Activated CD8-positive, alpha-beta memory T cell treated with anti-CD3 and anti-CD28 coated beads for 1 hour (primary cell): ENCODE measurements around the gene SLC7A5.
"Not testable (repeated sequence)": the region's sequence is repeated elsewhere in the genome, so short reads cannot be mapped to it uniquely, and the experiment has no call there.

Experiments used
- DNase-seq, 2 donors: peaks; one replicate each; pipeline ENCODE4 v3.0.0-alpha.2; 2020; ENCODE audit warnings: low read depth in 1 of 2; ENCODE audit errors: extremely low read depth in 1 of 2

Gene SLC7A5

DNA sequence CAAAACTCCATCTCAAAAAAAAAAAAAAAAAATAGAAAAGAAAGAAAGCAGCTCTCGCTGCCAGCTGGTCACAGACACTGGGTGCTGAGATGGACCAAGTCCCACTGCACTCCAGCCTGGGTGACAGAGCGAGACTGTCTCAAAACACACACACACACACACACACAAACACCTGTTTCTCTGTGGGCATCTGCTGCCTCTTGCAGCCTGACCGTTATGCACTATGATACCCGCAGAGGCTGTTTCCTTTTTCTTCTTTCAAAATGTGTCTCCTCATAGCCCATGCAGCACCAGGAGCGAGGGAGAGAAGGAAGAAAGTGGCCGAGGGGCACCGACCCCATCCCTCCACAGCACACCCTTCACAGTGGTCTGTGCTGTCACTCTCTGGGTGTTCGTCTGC, 66.6 kb downstream of the SLC7A5 start:
- DNase-seq = no peak

DNA sequence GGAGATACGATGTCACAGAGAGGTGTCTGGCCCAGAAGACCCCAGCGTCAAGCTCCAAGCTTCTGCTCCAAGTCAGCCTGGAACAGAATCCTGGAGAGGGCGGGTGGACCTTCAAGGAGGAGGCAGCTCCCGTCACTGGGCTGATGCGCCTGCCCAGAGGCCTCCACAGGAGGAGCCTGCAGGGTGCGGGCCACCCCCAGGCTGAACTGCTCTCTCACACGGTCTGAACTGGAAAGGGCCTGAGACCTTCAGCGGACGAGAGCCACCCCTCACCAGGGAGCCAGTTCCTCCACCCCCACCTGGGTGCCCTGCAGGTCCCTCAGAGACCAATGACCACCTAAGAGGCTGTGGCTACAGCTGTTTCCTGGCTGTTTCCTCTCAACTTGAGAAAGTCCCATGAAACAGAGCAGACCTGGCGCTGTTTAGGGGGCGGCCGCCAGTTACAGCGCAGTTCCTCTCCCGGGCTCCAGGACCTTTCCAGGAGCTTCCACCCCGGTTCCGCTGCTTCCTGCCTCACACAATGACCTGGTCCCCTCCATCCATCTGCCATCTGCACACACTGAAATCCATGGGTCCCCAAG, 67.5 kb downstream of the SLC7A5 start:
- DNase-seq = no peak

DNA sequence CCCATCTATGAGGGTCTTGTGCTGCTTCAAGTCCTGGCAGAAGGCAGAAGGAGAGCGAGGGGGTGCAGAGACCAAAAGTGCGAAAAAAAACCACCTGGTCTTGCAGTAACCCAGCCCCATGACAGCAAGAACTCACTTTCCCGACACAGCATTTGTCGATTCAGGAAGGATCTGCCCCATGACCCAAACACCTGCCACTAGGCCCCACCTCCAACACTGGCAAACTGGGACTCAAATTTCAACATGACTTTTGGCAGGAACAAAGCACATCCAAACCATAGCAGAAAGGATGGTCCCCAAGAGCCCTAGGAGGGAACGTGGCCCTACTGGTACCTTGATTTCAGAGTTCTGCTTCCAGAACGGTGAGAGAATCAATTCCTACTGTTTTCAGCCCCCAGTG, 68.8 kb downstream of the SLC7A5 start:
- no peak for DNase-seq

DNA sequence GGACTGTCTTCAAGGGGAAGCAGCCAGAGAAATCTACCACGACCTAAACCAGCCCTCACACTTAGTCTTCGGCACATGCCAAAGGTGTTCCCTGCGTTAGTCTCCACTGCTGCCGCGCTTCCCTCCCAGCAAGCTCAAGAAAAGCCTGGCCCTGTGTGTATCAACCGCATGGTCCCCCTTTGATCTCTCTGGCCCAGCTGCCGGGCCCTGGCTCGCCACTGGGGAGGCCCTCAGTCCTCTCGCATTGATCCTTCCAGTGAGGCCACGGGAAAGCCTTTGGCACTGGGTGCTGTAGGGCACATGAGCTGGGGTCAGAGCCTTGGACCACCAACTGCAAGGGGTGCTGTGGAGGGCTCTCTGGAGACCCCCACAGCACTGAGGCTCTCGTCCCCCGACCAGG, 74.0 kb downstream of the SLC7A5 start:
- DNase-seq = no peak

DNA sequence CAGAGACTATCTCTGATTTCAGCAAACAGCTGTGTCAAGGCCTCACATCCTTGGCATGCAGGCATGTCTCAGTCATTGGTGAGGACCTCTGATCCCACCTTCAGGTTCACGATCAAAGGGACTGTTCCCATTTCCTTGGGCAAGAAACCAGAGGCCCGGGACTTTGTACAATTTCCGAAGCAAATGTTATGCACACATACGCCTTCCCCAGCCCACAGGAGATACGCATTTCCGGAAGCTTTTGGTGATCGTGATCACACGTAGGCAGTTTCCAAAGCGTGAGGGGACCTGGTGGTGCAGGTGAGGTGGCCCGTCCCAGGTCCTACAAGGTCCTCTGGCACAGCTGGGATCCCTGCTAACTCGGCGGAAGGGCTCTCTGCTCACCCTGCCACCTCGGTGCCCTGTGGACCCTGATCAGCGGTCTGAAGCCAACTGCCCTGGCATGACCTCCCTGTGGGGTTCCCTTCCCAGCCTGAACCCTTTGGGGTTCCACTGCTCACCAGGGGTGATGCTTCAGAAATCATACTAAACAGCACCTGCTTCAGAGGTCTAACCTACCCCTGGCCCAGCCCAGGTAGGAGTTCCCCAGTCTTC, 74.7 kb downstream of the SLC7A5 start:
- DNase-seq = no peak

DNA sequence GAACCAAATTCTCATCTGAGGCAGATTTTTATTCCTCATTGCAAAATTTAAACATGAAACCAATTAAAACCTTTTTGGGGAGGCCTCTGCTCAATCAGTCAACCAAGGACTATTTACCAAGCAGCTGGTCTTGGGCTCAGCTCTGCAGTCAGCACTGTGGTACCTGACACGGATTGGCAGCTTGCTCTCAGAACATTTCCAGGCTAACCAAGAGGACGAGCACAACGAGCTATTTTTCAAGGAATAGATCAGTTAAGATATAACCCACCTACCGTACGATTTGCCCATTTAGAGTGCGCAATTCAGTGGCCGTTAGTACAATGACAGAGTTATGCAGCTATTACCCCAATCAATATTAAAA, 77.1 kb downstream of the SLC7A5 start:
- no peak for DNase-seq

DNA sequence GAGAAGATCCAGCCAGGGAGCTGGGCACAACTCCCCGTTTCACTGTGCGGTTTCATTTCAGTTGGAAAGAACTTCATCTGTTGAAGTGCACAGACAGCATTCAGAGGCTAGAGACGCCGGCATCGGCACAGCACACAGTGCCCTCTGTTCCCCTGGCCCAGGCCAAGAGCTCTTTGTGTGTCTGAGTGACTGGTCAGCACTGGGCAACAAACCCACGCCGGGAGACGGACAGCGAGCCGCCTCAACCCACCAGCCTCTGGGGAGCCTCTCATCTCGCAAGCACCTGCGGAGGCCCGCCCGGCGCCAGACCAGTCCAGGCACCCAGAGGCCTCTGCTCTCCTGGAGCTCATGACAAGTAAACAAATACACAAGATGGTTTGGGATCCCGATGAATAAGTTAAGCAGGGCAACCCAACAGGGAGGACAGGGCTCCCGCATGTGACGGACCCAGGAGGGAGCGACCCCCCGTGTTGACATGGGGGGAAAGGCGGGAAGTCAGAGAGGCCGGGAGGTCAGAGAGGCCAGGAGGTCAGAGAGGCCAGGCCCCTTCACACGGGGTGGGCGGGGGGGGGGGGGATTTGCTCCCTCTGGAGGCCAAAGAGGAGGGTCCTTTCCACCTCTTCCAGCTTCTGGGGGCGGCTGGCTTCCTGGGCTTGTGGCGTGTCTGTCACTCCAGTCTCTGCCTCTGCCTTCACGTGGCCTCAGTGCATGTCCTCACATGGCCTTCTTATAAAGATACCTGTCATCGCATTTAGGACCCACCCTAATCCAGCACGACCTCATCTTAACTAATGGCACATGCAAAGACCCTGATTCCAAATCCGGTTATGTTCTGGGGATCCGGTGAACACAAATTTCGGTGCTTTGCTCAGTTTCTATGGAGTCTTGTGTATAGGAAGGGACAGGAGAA, 77.8 kb downstream of the SLC7A5 start:
- no peak for DNase-seq

DNA sequence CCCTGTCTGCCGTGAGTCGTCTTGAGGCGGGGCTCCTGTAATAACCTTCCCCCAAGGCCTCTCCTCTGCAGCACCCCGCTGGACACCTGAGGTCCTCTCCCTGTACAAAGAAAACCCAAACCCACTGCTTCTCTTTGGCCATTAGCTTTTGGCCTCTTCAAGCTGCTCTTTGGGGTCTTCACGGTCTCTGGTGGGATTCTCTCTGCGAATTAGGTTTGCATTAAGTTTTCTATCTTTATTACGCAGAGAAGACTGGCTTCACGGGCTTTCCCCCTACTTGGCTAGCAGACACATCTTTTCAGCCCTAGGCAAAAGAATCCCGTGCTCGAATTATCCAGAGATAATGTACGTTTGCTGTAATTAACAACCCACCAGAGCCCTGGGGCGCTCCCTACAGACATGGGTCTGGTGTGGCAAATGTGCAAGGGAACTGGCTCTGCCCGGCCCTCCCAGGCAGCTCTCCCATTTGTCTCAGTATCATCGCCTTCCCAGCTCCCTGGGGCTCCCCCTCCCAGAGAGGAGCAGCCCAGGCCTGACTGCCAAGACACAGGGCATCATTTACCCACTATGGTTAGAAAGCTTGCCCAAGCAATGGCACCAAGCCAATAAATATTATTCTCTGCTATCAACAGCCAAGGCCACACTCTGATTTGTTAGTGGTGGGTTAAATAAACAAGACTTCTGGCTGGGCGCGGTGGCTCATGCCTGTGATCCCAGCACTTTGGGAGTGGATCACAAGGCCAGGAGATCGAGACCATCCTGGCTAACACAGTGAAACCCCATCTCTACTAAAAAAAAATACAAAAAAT, 78.8 kb downstream of the SLC7A5 start:
- DNase-seq = no peak

DNA sequence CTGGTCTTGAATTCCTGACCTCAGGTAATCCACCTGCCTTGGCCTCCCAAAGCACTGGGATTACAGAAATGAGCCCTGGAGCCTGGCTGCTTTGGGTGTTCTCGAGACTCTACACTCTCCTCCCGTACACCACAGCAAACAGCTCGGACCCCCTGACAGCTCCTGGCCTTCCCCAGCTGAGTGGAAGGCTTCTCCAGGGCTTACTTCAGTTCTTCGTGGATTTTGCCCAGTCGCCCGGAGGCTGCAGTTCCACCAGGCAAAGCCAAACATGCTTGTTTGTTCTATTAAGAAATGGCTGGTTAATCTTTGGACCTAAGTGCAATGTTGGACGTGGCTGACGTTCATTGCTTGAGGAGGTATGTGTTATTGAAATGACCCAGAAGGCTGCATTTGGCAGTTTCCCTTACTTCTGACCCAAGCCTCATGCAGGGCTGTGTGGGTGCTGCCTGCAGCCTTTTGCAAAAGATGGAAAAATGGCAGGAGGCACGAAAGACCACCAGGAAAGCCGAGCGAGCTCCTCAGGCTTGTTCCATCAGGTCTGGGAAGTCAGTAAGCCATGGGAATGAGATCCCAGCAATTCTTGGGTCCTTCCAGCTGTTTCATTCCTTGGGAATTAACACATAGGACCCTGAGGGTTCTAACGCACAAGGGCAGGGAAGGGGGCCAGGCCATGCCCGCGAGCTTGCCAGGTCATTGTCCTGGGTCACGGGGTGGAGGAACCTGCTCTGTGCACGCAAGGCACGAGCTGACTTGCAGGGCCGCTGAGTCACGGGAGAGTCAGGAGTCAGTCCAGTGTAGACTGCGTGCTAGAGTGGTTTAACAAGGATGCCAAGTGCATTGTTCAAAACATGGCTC, 79.6 kb downstream of the SLC7A5 start:
- no peak for DNase-seq

DNA sequence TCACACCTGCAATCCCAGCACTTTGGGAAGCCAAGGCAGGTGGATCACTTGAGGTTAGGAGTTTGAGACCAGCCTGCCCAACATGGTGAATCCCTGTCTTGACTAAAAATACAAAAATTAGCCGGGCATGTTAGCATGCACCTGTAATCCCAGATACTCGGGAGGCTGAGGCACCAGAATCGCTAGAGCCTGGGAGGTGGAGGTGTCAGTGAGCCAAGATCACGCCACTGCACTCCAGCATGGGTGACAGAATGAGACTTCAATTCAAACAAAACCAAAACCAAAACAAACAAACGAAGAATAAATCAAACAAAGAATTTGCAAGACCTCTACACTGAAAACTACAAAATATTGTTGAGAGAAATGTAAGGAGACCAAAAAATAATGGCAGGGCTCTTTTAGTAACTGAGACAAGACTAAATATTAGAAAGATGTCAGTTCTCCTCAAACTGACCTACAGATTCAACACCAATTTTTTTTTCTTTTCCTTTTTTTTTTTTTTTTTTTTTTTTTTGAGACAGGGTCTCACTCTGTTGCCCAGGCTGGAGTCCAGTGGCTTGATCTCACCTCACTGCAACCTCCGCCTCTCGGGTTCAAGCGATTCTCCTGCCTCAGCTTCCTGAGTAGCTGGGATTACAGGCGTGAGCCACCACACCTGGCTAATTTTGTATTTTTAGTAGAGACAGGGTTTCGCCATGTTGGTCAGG, 80.4 kb downstream of the SLC7A5 start:
- not testable (repeated sequence) for DNase-seq

DNA sequence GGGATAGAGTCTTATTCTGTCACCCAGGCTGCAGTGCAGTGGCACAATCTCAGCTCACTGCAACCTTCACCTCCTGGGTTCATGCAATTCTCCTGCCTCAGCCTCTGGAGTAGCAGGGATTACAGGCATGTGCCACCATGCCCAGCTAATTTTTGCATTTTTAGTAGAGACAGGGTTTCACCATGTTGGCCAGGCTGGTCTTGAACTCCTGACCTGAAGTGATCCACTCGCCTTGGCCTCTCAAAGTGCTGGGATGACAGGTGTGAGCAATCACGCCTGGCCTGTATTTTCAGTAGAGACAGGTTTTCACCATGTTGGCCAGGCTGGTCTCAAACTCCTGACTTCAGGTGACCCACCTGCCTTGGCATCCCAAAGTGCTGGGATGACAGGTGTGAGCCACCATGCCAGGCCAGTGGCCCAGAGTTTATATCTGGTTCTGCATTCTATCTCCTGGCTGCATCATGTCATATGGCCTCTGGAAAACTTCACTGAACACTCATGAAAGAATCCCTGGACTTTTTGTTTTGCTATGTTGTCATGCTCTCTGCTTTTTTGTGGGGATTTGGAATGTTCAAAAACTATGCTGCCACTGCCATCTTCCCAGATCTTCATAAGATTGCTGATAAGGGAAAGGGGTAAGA, 81.7 kb downstream of the SLC7A5 start:
- DNase-seq = not testable (repeated sequence)

DNA sequence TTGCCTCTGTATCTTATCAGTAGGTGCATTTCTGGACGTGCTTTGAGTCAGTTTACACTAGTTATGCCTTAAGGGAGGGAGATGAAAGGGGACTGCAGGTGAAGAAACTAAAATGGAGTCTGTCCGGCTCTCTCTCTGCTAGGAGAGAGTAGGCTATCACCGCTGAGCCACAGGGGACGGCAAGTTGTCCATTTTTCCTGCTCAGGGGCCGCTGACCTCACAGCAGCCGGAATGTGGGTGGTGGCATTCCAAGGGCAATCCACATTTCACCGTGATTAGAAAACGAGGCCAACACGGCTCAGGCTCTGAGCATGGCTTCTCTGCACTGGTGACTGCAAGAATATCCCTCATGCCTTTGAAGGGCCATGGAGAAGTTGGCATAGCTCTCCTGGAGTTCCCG, 84.5 kb downstream of the SLC7A5 start:
- no peak for DNase-seq

DNA sequence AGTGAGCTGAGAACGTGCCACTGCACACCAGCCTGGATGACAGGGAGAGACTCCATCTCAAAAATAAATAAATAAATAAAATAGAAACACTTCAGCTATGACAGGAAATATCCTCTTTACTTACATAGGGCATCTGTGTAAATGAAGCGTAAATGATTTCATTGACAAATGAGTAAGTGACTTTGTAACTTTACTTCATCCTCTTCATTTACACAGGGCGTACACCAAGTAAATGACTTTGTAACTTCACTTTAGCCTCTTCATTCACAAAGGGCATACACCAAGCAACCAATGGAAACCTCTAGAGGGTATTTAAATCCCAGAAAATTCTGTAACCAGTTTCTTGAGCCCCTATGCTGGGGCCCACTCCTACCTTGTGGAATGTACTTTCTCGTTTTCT, 87.3 kb downstream of the SLC7A5 start:
- no peak for DNase-seq

DNA sequence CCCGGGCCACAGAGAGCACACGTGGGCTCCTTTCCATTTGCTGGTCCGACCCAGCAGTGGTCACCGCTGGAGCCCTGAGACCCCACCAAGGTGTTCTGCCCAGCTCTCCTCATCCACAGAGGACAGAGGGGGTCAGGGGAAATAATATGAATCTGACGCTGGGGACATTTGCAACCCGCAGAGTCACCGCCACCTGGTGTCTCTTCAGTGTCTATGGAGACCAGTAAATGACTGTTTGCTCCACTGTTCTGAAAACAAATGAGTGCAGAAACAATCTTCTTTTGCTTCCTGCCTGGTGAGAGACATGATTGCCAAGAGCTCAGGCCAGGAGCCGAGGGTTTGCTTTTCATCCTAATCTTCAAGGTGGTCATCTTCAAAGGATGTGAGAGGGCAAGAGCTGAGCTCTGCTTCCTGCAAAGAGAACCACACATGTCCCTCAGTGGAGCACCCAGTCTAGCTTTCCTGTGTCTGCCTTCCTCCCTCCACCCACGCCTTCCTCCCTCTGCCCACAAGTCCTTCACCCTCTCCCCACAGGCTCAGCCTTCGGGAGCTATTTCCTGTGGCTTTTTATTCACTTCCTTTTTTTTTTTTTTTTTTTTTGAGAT, 88.8 kb downstream of the SLC7A5 start:
- DNase-seq = peak in 1 of 2 donors; percentile 12
